ENCODE measurements around the gene SCLT1.
"Not testable (repeated sequence)": the region's sequence is repeated elsewhere in the genome, so short reads cannot be mapped to it uniquely, and the experiment has no call there.

SCLT1 gene

GRCh38 chr4:129131343-129131742 lies 38.0 kb upstream of the SCLT1 start:
- Histone ChIP-seq H3K36me3 (ENCODE audit: control insufficient read depth in 1 of 2, insufficient read depth in 2 of 2, low read depth in 1 of 2, low read length in 2 of 2) (no peaks in the 10 kb centered on the region), H3K9ac (ENCODE audit: low read length) (no peak overlapping the region), H3K27ac (ENCODE audit: low read length, poor library complexity, severe bottlenecking) (no peak overlapping the region), H2BK15ac (ENCODE audit: low read depth, poor library complexity, severe bottlenecking) (no peak overlapping the region), H3K4me3 (ENCODE audit: insufficient read depth in 1 of 2, low read depth in 1 of 2, low read length in 2 of 2) (no peak overlapping the region), H2AK5ac (ENCODE audit: low read length, severe bottlenecking) (no peak overlapping the region), H3K4me2 (ENCODE audit: low read length, poor library complexity, severe bottlenecking) (no peak overlapping the region), H2AFZ (ENCODE audit: low read depth, low read length) (no peak overlapping the region), H3K14ac (ENCODE audit: low read length in 2 of 2) (no peak overlapping the region), H3K4me1 (ENCODE audit: control insufficient read depth, insufficient read depth, low read depth, low read length) (no peaks in the 10 kb centered on the region), H4K8ac (ENCODE audit: low read length) (no peak overlapping the region), H3K79me1 (replicated peaks; ENCODE audit: low read length, poor library complexity, severe bottlenecking) (no peaks in the 10 kb centered on the region), H4K91ac (ENCODE audit: low read length) (no peak overlapping the region), H2BK120ac (ENCODE audit: low read depth, low read length) (no peak overlapping the region), H3K18ac (ENCODE audit: low read depth in 1 of 2, low read length in 2 of 2) (no peak overlapping the region), H2BK12ac (ENCODE audit: low read length in 2 of 2) (no peak overlapping the region), H3K9me3 (ENCODE audit: control insufficient read depth, low read length) (no peaks in the 10 kb centered on the region), H3K4ac (ENCODE audit: low read depth in 1 of 2, low read length in 2 of 2) (no peak overlapping the region), H2BK5ac (ENCODE audit: low read depth, low read length, poor library complexity, severe bottlenecking) (no peak overlapping the region), H3K23ac (ENCODE audit: low read length in 2 of 2) (no peak overlapping the region), H3K27me3 (ENCODE audit: control insufficient read depth in 1 of 2, insufficient read depth in 1 of 2, low read length in 2 of 2) (no peaks in the 10 kb centered on the region)
- DNase-seq = no peak
- WGBS = no CpG with 5 or more reads among the region's 2 CpGs

GRCh38 chr4:129129143-129129542 lies 35.8 kb upstream of the SCLT1 start:
- H2BK12ac ChIP-seq (ENCODE audit: low read length in 2 of 2) = no peak overlapping the region
- H2AK5ac ChIP-seq (ENCODE audit: low read length, severe bottlenecking) = no peak overlapping the region
- H3K4me3 ChIP-seq (ENCODE audit: insufficient read depth in 1 of 2, low read depth in 1 of 2, low read length in 2 of 2) = no peak overlapping the region
- no peak overlapping the region for H2AFZ ChIP-seq (ENCODE audit: low read depth, low read length)
- H2BK5ac ChIP-seq (ENCODE audit: low read depth, low read length, poor library complexity, severe bottlenecking) = no peak overlapping the region
- whole genome bisulfite sequencing = 100% methylated on average over 1 of the region's 2 CpGs
- H2BK15ac ChIP-seq (ENCODE audit: low read depth, poor library complexity, severe bottlenecking) = no peak overlapping the region
- H3K4ac ChIP-seq (ENCODE audit: low read depth in 1 of 2, low read length in 2 of 2) = no peak overlapping the region
- DNase-seq = no peak
- H4K8ac ChIP-seq (ENCODE audit: low read length) = no peak overlapping the region
- H3K4me1 ChIP-seq (ENCODE audit: control insufficient read depth, insufficient read depth, low read depth, low read length) = no peaks in the 10 kb centered on the region
- no peak overlapping the region for H3K18ac ChIP-seq (ENCODE audit: low read depth in 1 of 2, low read length in 2 of 2)
- H4K91ac ChIP-seq (ENCODE audit: low read length) = no peak overlapping the region
- no peak overlapping the region for H2BK120ac ChIP-seq (ENCODE audit: low read depth, low read length)
- H3K36me3 ChIP-seq (ENCODE audit: control insufficient read depth in 1 of 2, insufficient read depth in 2 of 2, low read depth in 1 of 2, low read length in 2 of 2) = no peaks in the 10 kb centered on the region
- no peak overlapping the region for H3K4me2 ChIP-seq (ENCODE audit: low read length, poor library complexity, severe bottlenecking)
- no peaks in the 10 kb centered on the region for H3K79me1 ChIP-seq (replicated peaks; ENCODE audit: low read length, poor library complexity, severe bottlenecking)
- H3K23ac ChIP-seq (ENCODE audit: low read length in 2 of 2) = no peak overlapping the region
- H3K27me3 ChIP-seq (ENCODE audit: control insufficient read depth in 1 of 2, insufficient read depth in 1 of 2, low read length in 2 of 2) = no peaks in the 10 kb centered on the region
- H3K9me3 ChIP-seq (ENCODE audit: control insufficient read depth, low read length) = peaks cover under 1% of the 10 kb centered on the region
- H3K9ac ChIP-seq (ENCODE audit: low read length) = no peak overlapping the region
- H3K27ac ChIP-seq (ENCODE audit: low read length, poor library complexity, severe bottlenecking) = no peak overlapping the region
- no peak overlapping the region for H3K14ac ChIP-seq (ENCODE audit: low read length in 2 of 2)

GRCh38 chr4:129126614-129127013 lies 33.3 kb upstream of the SCLT1 start:
- H3K14ac ChIP-seq (ENCODE audit: low read length in 2 of 2); H3K36me3 ChIP-seq (ENCODE audit: control insufficient read depth in 1 of 2, insufficient read depth in 2 of 2, low read depth in 1 of 2, low read length in 2 of 2); H2AK5ac ChIP-seq (ENCODE audit: low read length, severe bottlenecking); H3K9me3 ChIP-seq (ENCODE audit: control insufficient read depth, low read length); H3K4me1 ChIP-seq (ENCODE audit: control insufficient read depth, insufficient read depth, low read depth, low read length); H2BK15ac ChIP-seq (ENCODE audit: low read depth, poor library complexity, severe bottlenecking); H2AFZ ChIP-seq (ENCODE audit: low read depth, low read length); H3K79me1 ChIP-seq (replicated peaks; ENCODE audit: low read length, poor library complexity, severe bottlenecking); H2BK120ac ChIP-seq (ENCODE audit: low read depth, low read length); H2BK5ac ChIP-seq (ENCODE audit: low read depth, low read length, poor library complexity, severe bottlenecking); H3K18ac ChIP-seq (ENCODE audit: low read depth in 1 of 2, low read length in 2 of 2); H2BK12ac ChIP-seq (ENCODE audit: low read length in 2 of 2); H4K91ac ChIP-seq (ENCODE audit: low read length); H4K8ac ChIP-seq (ENCODE audit: low read length); H3K4ac ChIP-seq (ENCODE audit: low read depth in 1 of 2, low read length in 2 of 2); H3K27ac ChIP-seq (ENCODE audit: low read length, poor library complexity, severe bottlenecking); H3K9ac ChIP-seq (ENCODE audit: low read length); H3K27me3 ChIP-seq (ENCODE audit: control insufficient read depth in 1 of 2, insufficient read depth in 1 of 2, low read length in 2 of 2); DNase-seq; H3K4me3 ChIP-seq (ENCODE audit: insufficient read depth in 1 of 2, low read depth in 1 of 2, low read length in 2 of 2); H3K23ac ChIP-seq (ENCODE audit: low read length in 2 of 2); H3K4me2 ChIP-seq (ENCODE audit: low read length, poor library complexity, severe bottlenecking): not testable (repeated sequence)
- WGBS = 87% methylated on average over 4 of the region's 5 CpGs

GRCh38 chr4:129117705-129118104 lies 24.4 kb upstream of the SCLT1 start:
- no peaks in the 10 kb centered on the region for H3K4me1 ChIP-seq (ENCODE audit: control insufficient read depth, insufficient read depth, low read depth, low read length)
- no peak overlapping the region for H2BK15ac ChIP-seq (ENCODE audit: low read depth, poor library complexity, severe bottlenecking)
- H3K27ac ChIP-seq (ENCODE audit: low read length, poor library complexity, severe bottlenecking) = no peak overlapping the region
- H2BK12ac ChIP-seq (ENCODE audit: low read length in 2 of 2) = no peak overlapping the region
- H4K8ac ChIP-seq (ENCODE audit: low read length) = no peak overlapping the region
- no peak overlapping the region for H2BK5ac ChIP-seq (ENCODE audit: low read depth, low read length, poor library complexity, severe bottlenecking)
- H3K18ac ChIP-seq (ENCODE audit: low read depth in 1 of 2, low read length in 2 of 2) = no peak overlapping the region
- no peak overlapping the region for H2AFZ ChIP-seq (ENCODE audit: low read depth, low read length)
- WGBS = 92% methylated on average over 5 of the region's 5 CpGs
- no peak overlapping the region for H3K4ac ChIP-seq (ENCODE audit: low read depth in 1 of 2, low read length in 2 of 2)
- no peaks in the 10 kb centered on the region for H3K9me3 ChIP-seq (ENCODE audit: control insufficient read depth, low read length)
- H2AK5ac ChIP-seq (ENCODE audit: low read length, severe bottlenecking) = no peak overlapping the region
- no peak overlapping the region for H3K9ac ChIP-seq (ENCODE audit: low read length)
- DNase-seq = no peak
- no peaks in the 10 kb centered on the region for H3K79me1 ChIP-seq (replicated peaks; ENCODE audit: low read length, poor library complexity, severe bottlenecking)
- no peak overlapping the region for H3K23ac ChIP-seq (ENCODE audit: low read length in 2 of 2)
- H3K36me3 ChIP-seq (ENCODE audit: control insufficient read depth in 1 of 2, insufficient read depth in 2 of 2, low read depth in 1 of 2, low read length in 2 of 2) = peaks cover 0 to 3% of the 10 kb centered on the region in 2 experiments
- no peak overlapping the region for H3K4me2 ChIP-seq (ENCODE audit: low read length, poor library complexity, severe bottlenecking)
- no peaks in the 10 kb centered on the region for H3K27me3 ChIP-seq (ENCODE audit: control insufficient read depth in 1 of 2, insufficient read depth in 1 of 2, low read length in 2 of 2)
- no peak overlapping the region for H3K4me3 ChIP-seq (ENCODE audit: insufficient read depth in 1 of 2, low read depth in 1 of 2, low read length in 2 of 2)
- no peak overlapping the region for H2BK120ac ChIP-seq (ENCODE audit: low read depth, low read length)
- peak overlapping the region in 1 of 2 experiments; percentile 1 for H3K14ac ChIP-seq (ENCODE audit: low read length in 2 of 2)
- no peak overlapping the region for H4K91ac ChIP-seq (ENCODE audit: low read length)
